ENCODE data around the gene KDF1.

GRCh38 chr1:26951216-26951615, 9.1 kb downstream of the KDF1 start:
- TF ChIP-seq POLR2AphosphoS5 (IDR thresholded peaks at IDR 0.05; ENCODE audit: low read depth, low read length), result no peak
- no peak for TF ChIP-seq POLR2A (IDR thresholded peaks at IDR 0.05; ENCODE audit: low read depth, low read length)

All from GM12891 (cell line).